ENCODE measurements around the gene AMFR.

Gene AMFR

GRCh38 chr16:56414366-56414765, 11.0 kb downstream of the AMFR start:
- peaks cover 48% of the 10 kb centered on the region for H3K36me3 ChIP-seq (ENCODE audit: insufficient read depth, low read length)
- no peaks in the 10 kb centered on the region for H4K20me1 ChIP-seq (ENCODE audit: insufficient read depth, low read length)
- H3K9ac ChIP-seq (ENCODE audit: low read length): no peak overlapping the region
- peaks cover 19% of the 10 kb centered on the region for H3K4me1 ChIP-seq (ENCODE audit: insufficient read depth, low read length, severe bottlenecking)
- H3K27me3 ChIP-seq (ENCODE audit: insufficient read depth, low read length): no peaks in the 10 kb centered on the region
- no peak overlapping the region for H3K4me3 ChIP-seq (ENCODE audit: low read depth, low read length, poor library complexity, severe bottlenecking)
- H2AFZ ChIP-seq (ENCODE audit: low read length): no peak overlapping the region
- no peaks in the 10 kb centered on the region for H3F3A ChIP-seq (ENCODE audit: insufficient read depth, low read length)
- H3K9me2 ChIP-seq (ENCODE audit: low read depth, low read length): no peaks in the 10 kb centered on the region
- no peak overlapping the region for H3K4me2 ChIP-seq (ENCODE audit: low read length)
- H3K27ac ChIP-seq (ENCODE audit: low read depth, low read length, poor library complexity, severe bottlenecking): no peak overlapping the region
- peaks cover 48% of the 10 kb centered on the region for H3K79me2 ChIP-seq (ENCODE audit: insufficient read depth, low read length)
- TF ChIP-seq CTCF (IDR thresholded peaks at IDR 0.05; ENCODE audit: low read length) (no peak), EZH2 (IDR thresholded peaks at IDR 0.05; ENCODE audit: borderline replicate concordance, low read length) (no peak)
- H3K9me3 ChIP-seq (ENCODE audit: low read length): no peaks in the 10 kb centered on the region

- Histone ChIP-seq H3K79me2 (ENCODE audit: insufficient read depth, low read length) (peaks cover 39% of the 10 kb centered on the region), H4K20me1 (ENCODE audit: insufficient read depth, low read length) (no peaks in the 10 kb centered on the region), H3K36me3 (ENCODE audit: insufficient read depth, low read length) (peaks cover 58% of the 10 kb centered on the region)
Measured at GRCh38 chr16:56413381-56413780, 12.0 kb downstream of the AMFR start.

GRCh38 chr16:56411624-56412023, 13.7 kb downstream of the AMFR start:
- Histone ChIP-seq H3K9me2 (ENCODE audit: low read depth, low read length) (no peaks in the 10 kb centered on the region), H3K27me3 (ENCODE audit: insufficient read depth, low read length) (no peaks in the 10 kb centered on the region), H3K9me3 (ENCODE audit: low read length) (no peaks in the 10 kb centered on the region), H3K27ac (ENCODE audit: low read depth, low read length, poor library complexity, severe bottlenecking) (no peak overlapping the region), H3K36me3 (ENCODE audit: insufficient read depth, low read length) (peaks cover 69% of the 10 kb centered on the region), H3K9ac (ENCODE audit: low read length) (no peak overlapping the region), H3K79me2 (ENCODE audit: insufficient read depth, low read length) (peaks cover 23% of the 10 kb centered on the region), H3K4me3 (ENCODE audit: low read depth, low read length, poor library complexity, severe bottlenecking) (no peak overlapping the region), H4K20me1 (ENCODE audit: insufficient read depth, low read length) (no peaks in the 10 kb centered on the region), H3K4me2 (ENCODE audit: low read length) (no peak overlapping the region), H2AFZ (ENCODE audit: low read length) (no peak overlapping the region), H3F3A (ENCODE audit: insufficient read depth, low read length) (no peaks in the 10 kb centered on the region), H3K4me1 (ENCODE audit: insufficient read depth, low read length, severe bottlenecking) (peaks cover 16% of the 10 kb centered on the region)
- TF ChIP-seq EZH2 (IDR thresholded peaks at IDR 0.05; ENCODE audit: borderline replicate concordance, low read length) (no peak), CTCF (IDR thresholded peaks at IDR 0.05; ENCODE audit: low read length) (no peak)

More at GRCh38 chr16:56413381-56413780, 12.0 kb downstream of the AMFR start:
- Histone ChIP-seq H3K27ac (ENCODE audit: low read depth, low read length, poor library complexity, severe bottlenecking) (no peak overlapping the region), H3F3A (ENCODE audit: insufficient read depth, low read length) (no peaks in the 10 kb centered on the region), H2AFZ (ENCODE audit: low read length) (no peak overlapping the region), H3K9ac (ENCODE audit: low read length) (no peak overlapping the region), H3K27me3 (ENCODE audit: insufficient read depth, low read length) (no peaks in the 10 kb centered on the region), H3K4me2 (ENCODE audit: low read length) (no peak overlapping the region), H3K9me3 (ENCODE audit: low read length) (no peaks in the 10 kb centered on the region), H3K9me2 (ENCODE audit: low read depth, low read length) (no peaks in the 10 kb centered on the region), H3K4me3 (ENCODE audit: low read depth, low read length, poor library complexity, severe bottlenecking) (no peak overlapping the region), H3K4me1 (ENCODE audit: insufficient read depth, low read length, severe bottlenecking) (peaks cover 19% of the 10 kb centered on the region)
- TF ChIP-seq EZH2 (IDR thresholded peaks at IDR 0.05; ENCODE audit: borderline replicate concordance, low read length) (no peak), CTCF (IDR thresholded peaks at IDR 0.05; ENCODE audit: low read length) (no peak)
